Measurements from ENCODE around the gene PHC3. TPM values are rescaled to one million over a fixed set of nuclear protein-coding genes. Genes with fewer than 3 reads are reported as not detected.

Gene PHC3
- total and polyA plus RNA-seq, 2 of the 13 experiments (the other 11 are each of a cell fraction or from before 2014, with no cell fraction given), result 24.1 to 49.0 TPM

DNA sequence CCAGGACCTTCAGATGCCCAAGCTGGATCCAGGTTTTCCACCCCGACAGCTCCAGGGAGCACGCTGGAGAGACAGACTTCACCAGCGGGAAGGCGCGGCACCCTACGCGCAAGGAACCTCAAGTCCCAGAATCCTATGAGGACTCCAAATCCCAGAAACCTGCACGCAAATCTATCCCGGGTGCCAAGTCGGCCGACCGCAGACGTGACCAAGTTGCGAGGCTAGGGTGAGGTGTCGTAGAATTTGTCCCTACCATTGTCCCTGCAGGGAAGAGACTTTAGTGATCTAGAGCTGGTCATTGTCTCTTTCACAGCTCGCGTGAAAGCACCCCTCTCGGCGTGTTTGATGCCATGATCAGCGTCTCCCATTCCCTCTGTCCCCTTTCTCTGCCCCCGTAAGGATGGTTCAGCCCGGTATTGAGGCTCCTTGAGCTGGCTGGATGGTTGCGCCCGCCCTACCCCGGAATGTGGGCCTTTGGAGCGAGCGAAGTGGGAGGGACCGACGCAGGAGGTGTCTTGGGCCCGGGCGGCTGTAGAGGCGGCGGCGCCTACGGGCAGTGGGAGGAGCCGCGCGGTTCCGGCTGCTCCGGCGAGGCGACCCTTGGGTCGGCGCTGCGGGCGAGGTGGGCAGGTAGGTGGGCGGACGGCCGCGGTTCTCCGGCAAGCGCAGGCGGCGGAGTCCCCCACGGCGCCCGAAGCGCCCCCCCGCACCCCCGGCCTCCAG lies 40.6 kb upstream of the PHC3 start, which contains the start of gene PRKCI (continued):
- TF ChIP-seq NFE2 (CRISPR knock-in tag; IDR thresholded peaks at IDR 0.05) (no peak), ZNF792 (CRISPR knock-in tag; IDR thresholded peaks at IDR 0.05) (no peak; the same call in 1 of the 2 replicates), PHF21A (CRISPR knock-in tag; IDR thresholded peaks at IDR 0.05) (peak; percentile 78; the same call in 1 of the 2 replicates), MED8 (CRISPR knock-in tag; IDR thresholded peaks at IDR 0.05; ENCODE audit: insufficient replicate concordance) (no peak), TBX2 (CRISPR knock-in tag; IDR thresholded peaks at IDR 0.05; ENCODE audit: borderline replicate concordance) (peak; percentile 64), RBAK (CRISPR knock-in tag; IDR thresholded peaks at IDR 0.05) (no peak), SMARCE1 (IDR thresholded peaks at IDR 0.05; ENCODE audit: borderline replicate concordance) (no peak), CENPX (CRISPR knock-in tag; IDR thresholded peaks at IDR 0.05) (no peak), ZSCAN12 (CRISPR knock-in tag; IDR thresholded peaks at IDR 0.05) (no peak), ZIK1 (CRISPR knock-in tag; IDR thresholded peaks at IDR 0.05; ENCODE audit: borderline replicate concordance, low read depth) (peak; percentile 25; the same call in 1 of the 2 replicates), WIZ (CRISPR knock-in tag; IDR thresholded peaks at IDR 0.05) (no peak), NFE2L2 (IDR thresholded peaks at IDR 0.05; ENCODE audit: low read length) (no peak), FOXK1 (CRISPR knock-in tag; IDR thresholded peaks at IDR 0.05; ENCODE audit: borderline replicate concordance, low read depth) (peak; percentile 57; the same call in 1 of the 2 replicates), CBFB (CRISPR knock-in tag; IDR thresholded peaks at IDR 0.05) (peak; percentile 96), ARNT2 (CRISPR knock-in tag; IDR thresholded peaks at IDR 0.05; ENCODE audit: low read depth) (no peak), AKAP8 (CRISPR knock-in tag; IDR thresholded peaks at IDR 0.05) (no peak)
- TF ChIP-seq, protein P1, sequence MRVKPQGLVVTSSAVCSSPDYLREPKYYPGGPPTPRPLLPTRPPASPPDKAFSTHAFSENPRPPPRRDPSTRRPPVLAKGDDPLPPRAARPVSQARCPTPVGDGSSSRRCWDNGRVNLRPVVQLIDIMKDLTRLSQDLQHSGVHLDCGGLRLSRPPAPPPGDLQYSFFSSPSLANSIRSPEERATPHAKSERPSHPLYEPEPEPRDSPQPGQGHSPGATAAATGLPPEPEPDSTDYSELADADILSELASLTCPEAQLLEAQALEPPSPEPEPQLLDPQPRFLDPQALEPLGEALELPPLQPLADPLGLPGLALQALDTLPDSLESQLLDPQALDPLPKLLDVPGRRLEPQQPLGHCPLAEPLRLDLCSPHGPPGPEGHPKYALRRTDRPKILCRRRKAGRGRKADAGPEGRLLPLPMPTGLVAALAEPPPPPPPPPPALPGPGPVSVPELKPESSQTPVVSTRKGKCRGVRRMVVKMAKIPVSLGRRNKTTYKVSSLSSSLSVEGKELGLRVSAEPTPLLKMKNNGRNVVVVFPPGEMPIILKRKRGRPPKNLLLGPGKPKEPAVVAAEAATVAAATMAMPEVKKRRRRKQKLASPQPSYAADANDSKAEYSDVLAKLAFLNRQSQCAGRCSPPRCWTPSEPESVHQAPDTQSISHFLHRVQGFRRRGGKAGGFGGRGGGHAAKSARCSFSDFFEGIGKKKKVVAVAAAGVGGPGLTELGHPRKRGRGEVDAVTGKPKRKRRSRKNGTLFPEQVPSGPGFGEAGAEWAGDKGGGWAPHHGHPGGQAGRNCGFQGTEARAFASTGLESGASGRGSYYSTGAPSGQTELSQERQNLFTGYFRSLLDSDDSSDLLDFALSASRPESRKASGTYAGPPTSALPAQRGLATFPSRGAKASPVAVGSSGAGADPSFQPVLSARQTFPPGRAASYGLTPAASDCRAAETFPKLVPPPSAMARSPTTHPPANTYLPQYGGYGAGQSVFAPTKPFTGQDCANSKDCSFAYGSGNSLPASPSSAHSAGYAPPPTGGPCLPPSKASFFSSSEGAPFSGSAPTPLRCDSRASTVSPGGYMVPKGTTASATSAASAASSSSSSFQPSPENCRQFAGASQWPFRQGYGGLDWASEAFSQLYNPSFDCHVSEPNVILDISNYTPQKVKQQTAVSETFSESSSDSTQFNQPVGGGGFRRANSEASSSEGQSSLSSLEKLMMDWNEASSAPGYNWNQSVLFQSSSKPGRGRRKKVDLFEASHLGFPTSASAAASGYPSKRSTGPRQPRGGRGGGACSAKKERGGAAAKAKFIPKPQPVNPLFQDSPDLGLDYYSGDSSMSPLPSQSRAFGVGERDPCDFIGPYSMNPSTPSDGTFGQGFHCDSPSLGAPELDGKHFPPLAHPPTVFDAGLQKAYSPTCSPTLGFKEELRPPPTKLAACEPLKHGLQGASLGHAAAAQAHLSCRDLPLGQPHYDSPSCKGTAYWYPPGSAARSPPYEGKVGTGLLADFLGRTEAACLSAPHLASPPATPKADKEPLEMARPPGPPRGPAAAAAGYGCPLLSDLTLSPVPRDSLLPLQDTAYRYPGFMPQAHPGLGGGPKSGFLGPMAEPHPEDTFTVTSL (CRISPR knock-in tag; IDR thresholded peaks at IDR 0.05; ENCODE audit: borderline replicate concordance), result no peak
- TF ChIP-seq, protein P2, sequence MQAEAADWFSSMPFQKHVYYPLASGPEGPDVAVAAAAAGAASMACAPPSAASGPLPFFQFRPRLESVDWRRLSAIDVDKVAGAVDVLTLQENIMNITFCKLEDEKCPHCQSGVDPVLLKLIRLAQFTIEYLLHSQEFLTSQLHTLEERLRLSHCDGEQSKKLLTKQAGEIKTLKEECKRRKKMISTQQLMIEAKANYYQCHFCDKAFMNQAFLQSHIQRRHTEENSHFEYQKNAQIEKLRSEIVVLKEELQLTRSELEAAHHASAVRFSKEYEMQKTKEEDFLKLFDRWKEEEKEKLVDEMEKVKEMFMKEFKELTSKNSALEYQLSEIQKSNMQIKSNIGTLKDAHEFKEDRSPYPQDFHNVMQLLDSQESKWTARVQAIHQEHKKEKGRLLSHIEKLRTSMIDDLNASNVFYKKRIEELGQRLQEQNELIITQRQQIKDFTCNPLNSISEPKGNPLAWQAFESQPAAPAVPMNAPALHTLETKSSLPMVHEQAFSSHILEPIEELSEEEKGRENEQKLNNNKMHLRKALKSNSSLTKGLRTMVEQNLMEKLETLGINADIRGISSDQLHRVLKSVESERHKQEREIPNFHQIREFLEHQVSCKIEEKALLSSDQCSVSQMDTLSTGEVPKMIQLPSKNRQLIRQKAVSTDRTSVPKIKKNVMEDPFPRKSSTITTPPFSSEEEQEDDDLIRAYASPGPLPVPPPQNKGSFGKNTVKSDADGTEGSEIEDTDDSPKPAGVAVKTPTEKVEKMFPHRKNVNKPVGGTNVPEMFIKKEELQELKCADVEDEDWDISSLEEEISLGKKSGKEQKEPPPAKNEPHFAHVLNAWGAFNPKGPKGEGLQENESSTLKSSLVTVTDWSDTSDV (CRISPR knock-in tag; IDR thresholded peaks at IDR 0.05), result peak; percentile 75; the same call in 1 of the 2 replicates
- TF ChIP-seq, protein P3, sequence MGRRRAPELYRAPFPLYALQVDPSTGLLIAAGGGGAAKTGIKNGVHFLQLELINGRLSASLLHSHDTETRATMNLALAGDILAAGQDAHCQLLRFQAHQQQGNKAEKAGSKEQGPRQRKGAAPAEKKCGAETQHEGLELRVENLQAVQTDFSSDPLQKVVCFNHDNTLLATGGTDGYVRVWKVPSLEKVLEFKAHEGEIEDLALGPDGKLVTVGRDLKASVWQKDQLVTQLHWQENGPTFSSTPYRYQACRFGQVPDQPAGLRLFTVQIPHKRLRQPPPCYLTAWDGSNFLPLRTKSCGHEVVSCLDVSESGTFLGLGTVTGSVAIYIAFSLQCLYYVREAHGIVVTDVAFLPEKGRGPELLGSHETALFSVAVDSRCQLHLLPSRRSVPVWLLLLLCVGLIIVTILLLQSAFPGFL (CRISPR knock-in tag; IDR thresholded peaks at IDR 0.05), result no peak
- TF ChIP-seq, protein P4, sequence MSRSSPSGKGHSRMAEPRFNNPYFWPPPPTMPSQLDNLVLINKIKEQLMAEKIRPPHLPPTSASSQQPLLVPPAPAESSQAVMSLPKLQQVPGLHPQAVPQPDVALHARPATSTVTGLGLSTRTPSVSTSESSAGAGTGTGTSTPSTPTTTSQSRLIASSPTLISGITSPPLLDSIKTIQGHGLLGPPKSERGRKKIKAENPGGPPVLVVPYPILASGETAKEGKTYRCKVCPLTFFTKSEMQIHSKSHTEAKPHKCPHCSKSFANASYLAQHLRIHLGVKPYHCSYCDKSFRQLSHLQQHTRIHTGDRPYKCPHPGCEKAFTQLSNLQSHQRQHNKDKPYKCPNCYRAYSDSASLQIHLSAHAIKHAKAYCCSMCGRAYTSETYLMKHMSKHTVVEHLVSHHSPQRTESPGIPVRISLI (CRISPR knock-in tag; IDR thresholded peaks at IDR 0.05; ENCODE audit: borderline replicate concordance), result peak; percentile 27; the same call in 1 of the 2 replicates
